Activated naive CD8-positive, alpha-beta T cell (primary cell): ENCODE data around the gene RPL13A.
"Not testable (repeated sequence)": the region's sequence is repeated elsewhere in the genome, so short reads cannot be mapped to it uniquely, and the experiment has no call there.

ENCODE experiments used
- H3K27ac Mint-ChIP-seq: one replicate; pipeline ENCODE4 v1.8.0; 2021; ENCODE audit warnings: mixed read lengths
- H3K27me3 Mint-ChIP-seq: one replicate; pipeline ENCODE4 v1.8.0; 2021; ENCODE audit warnings: mixed read lengths
- H3K36me3 Mint-ChIP-seq: one replicate; pipeline ENCODE4 v1.8.0; 2021; ENCODE audit warnings: mixed read lengths
- H3K4me1 Mint-ChIP-seq: one replicate; pipeline ENCODE4 v1.8.0; 2021; ENCODE audit warnings: low read depth, mixed read lengths
- H3K4me3 Mint-ChIP-seq: one replicate; pipeline ENCODE4 v1.8.0; 2021; ENCODE audit warnings: mild to moderate bottlenecking, mixed read lengths
- H3K9me3 Mint-ChIP-seq: one replicate; pipeline ENCODE4 v1.8.0; 2021; ENCODE audit warnings: low read depth, mixed read lengths

RPL13A gene

DNA sequence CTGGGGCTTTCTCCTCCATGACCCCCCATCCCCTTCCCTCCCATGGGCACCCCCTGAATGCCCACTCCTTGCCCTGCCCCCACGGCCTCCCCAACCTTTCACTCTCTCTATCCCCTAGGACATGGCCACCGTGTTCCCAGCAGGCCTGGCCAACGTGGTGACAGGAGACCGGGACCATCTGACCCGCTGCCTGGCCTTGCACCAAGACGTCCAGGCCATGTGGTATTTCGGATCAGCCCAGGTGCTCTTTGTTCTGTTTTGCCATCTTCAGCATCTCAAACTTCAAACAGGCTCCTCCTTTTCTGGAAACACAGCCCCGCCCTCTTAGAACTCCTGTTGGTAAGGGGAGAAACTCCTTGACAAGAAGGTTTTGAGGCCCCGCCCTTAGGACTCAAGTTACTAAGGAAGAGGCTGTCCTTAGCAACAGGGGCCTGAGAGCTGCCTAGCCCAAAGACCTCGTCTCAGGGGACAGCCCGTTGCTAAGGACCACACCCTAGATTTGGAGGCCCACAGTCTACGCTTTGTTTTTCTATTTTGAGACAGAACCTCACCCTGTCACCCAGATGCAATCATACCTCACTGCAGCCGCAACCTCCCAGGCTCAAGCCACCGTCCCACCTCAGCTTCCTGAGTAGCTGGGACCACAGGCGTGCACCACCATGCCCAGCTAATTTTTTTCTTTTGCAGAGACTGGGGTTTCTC is 18.5 kb upstream of the RPL13A start:
- Mint-ChIP-seq H3K4me1 (peaks cover 45% of the 10 kb centered on the region), H3K36me3 (peaks cover 4% of the 10 kb centered on the region), H3K4me3 (peak overlapping the region; percentile 70), H3K27me3 (no peaks in the 10 kb centered on the region), H3K9me3 (no peaks in the 10 kb centered on the region), H3K27ac (peak overlapping the region; percentile 90)

DNA sequence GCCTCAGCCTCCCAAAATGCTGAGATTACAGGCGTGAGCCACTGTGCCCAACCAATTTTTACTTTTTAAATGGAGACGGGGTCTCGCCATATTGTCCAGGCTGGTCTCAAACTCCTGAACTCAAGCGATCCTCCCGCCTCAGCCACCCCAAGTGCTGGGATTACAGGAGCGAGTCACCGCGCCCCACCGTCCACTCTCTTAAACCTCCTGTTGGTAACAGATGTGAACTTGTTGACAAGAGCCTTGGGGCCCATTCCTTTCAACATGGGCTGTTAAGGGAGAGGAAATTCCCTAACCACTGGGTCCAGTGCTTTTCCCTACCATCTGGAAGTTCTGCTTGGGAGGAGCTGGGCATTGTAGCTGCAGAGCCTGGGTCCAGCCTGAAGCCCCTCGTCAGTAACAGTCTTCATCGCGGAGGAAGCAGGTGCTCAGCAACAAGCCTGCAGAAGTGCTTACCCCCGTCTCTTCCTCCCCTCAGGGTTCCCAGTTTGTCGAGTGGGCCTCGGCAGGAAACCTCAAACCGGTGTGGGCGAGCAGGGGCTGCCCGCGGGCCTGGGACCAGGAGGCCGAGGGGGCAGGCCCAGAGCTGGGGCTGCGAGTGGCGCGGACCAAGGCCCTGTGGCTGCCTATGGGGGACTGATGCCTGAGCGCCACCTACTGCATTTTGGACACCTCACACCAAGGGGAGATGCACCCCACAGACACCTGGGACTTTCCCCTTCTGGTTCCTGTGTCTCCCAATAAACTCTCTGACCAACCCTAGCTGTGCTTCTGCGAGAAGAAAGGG is 17.4 kb upstream of the RPL13A start:
- no peaks in the 10 kb centered on the region for H3K27me3 Mint-ChIP-seq
- peaks cover 4% of the 10 kb centered on the region for H3K36me3 Mint-ChIP-seq
- H3K4me1 Mint-ChIP-seq = peaks cover 45% of the 10 kb centered on the region
- peak overlapping the region; percentile 83 for H3K27ac Mint-ChIP-seq
- peak overlapping the region; percentile 49 for H3K4me3 Mint-ChIP-seq
- H3K9me3 Mint-ChIP-seq = no peaks in the 10 kb centered on the region

DNA sequence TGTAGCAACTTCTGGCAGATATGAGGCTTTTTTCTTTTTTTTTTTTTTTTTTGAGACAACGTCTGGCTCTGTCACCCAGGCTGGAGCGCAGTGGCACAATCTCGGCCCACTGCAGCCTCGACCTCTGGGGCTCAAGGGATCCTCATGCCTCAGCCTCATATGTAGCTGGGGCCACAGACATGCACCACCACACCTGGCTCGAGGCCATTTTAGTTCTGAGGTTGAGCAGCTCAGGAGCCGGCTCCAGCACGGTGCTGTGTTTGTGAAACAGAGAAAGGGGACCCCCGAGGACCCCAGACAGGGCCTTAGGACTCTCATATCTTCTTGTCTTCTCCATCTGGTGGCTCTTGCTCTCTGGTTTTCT is 16.8 kb upstream of the RPL13A start:
- Mint-ChIP-seq H3K27ac (peak overlapping the region; percentile 83), H3K4me3 (peak overlapping the region; percentile 49), H3K36me3 (peaks cover 4% of the 10 kb centered on the region), H3K9me3 (no peaks in the 10 kb centered on the region), H3K27me3 (no peaks in the 10 kb centered on the region), H3K4me1 (peaks cover 49% of the 10 kb centered on the region)

DNA sequence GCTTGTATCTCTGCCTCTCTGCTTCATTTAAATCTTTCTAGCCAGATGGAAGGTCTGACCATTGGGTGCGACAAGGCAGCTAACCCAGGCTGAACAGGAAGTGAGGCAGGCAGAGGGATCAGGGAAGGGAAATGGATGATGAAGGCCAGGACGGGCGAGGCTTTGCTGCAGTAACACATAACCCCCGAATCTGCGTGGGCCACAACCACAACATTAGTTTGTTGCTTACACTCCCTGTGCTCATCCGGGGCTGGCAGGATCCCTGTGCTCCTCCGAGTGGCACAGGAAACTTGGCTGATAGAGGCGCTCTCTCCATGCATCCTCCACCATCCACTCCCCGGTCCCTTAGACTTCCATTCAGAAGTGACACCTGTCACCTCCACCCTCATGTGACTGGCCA is 14.5 kb upstream of the RPL13A start:
- peaks cover 60% of the 10 kb centered on the region for H3K4me1 Mint-ChIP-seq
- peaks cover 6% of the 10 kb centered on the region for H3K36me3 Mint-ChIP-seq
- H3K27me3 Mint-ChIP-seq = no peaks in the 10 kb centered on the region
- H3K27ac Mint-ChIP-seq = peak overlapping the region; percentile 88
- H3K9me3 Mint-ChIP-seq = no peaks in the 10 kb centered on the region
- H3K4me3 Mint-ChIP-seq = peak overlapping the region; percentile 94

DNA sequence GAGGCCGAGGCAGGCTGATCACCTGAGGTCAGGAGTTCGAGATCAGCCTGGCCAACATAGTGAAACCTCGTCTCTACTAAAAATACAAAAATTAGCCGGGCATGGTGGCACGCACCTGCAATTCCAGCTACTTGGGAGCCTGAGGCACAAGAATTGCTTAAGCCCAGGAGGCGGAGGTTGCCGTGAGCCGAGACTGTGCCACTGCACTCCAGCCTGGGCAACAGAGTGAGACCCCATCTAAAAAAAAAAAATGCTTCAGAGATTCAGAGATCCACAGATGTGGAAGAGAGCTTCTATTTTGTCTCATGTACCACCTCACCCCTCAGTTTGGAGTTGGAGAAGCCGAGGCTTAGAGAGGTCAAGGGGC is 13.9 kb upstream of the RPL13A start:
- Mint-ChIP-seq H3K4me1 (peaks cover 58% of the 10 kb centered on the region), H3K4me3 (peak overlapping the region; percentile 94), H3K27ac (peak overlapping the region; percentile 88)
- not testable (repeated sequence) for H3K36me3 Mint-ChIP-seq, H3K9me3 Mint-ChIP-seq, H3K27me3 Mint-ChIP-seq

DNA sequence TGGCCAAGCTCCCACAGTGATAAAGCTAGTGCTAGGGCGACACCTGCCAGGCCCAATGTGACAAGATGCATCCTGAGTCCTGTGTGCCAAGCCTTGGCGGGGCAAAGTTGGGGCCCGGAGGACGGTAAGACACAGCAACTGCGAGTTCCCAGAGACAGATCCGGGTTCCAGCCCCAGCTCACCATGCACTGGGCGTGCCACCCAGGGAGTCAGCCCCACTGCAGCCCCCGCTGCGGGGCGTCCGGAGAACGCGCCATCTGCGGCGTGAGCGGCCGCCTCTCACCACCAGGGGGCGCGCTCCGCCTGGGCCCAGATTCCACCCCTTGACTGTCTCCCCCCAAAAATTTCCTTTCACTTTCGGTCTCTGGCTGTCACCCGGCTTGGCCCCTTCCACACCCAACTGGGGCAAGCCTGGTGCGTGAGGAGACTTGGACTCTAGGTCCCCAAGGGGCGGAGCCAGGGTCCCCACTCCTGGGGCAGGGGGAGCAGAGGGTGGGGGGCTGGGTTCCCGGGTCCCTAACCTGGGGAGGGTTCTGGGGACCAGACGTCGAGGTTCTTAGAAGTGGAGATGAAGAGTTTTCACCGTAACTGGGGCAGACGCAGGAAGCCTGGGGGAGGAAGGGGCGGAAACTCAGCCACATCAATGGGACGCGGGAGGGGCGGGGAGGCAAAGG is 13.4 kb upstream of the RPL13A start, which contains the start of gene FLT3LG:
FLT3LG (plus strand) TSS at position 348 of the 674 bp plus-strand sequence. CDS start 425 bp downstream, outside the sequence.
- Mint-ChIP-seq H3K27me3 (no peaks in the 10 kb centered on the region), H3K36me3 (peaks cover 3% of the 10 kb centered on the region), H3K4me3 (peak within 1 kb of the TSS; percentile 94), H3K9me3 (no peaks in the 10 kb centered on the region), H3K4me1 (peaks cover 56% of the 10 kb centered on the region), H3K27ac (peak within 1 kb of the TSS; percentile 88)

DNA sequence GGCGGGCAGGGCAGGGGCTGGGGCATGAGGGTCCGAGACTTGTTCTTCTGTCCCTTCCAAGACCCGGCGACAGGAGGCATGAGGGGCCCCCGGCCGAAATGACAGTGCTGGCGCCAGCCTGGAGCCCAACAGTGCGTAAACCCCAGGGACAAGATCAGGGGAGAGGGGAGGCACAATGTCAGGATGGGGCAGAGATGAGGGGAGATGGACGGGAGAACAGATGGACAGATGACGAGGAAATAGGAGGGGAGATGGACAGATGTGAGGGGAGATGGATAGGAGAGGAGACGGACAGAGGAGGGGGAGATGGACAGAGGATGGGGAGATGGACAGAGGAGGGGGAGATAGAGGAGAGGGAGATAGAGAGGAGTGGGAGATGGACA is 12.9 kb upstream of the RPL13A start:
- Mint-ChIP-seq H3K4me1 (peaks cover 52% of the 10 kb centered on the region), H3K27me3 (no peaks in the 10 kb centered on the region), H3K4me3 (peak overlapping the region; percentile 94), H3K9me3 (no peaks in the 10 kb centered on the region), H3K36me3 (peaks cover 3% of the 10 kb centered on the region), H3K27ac (peak overlapping the region; percentile 86)

DNA sequence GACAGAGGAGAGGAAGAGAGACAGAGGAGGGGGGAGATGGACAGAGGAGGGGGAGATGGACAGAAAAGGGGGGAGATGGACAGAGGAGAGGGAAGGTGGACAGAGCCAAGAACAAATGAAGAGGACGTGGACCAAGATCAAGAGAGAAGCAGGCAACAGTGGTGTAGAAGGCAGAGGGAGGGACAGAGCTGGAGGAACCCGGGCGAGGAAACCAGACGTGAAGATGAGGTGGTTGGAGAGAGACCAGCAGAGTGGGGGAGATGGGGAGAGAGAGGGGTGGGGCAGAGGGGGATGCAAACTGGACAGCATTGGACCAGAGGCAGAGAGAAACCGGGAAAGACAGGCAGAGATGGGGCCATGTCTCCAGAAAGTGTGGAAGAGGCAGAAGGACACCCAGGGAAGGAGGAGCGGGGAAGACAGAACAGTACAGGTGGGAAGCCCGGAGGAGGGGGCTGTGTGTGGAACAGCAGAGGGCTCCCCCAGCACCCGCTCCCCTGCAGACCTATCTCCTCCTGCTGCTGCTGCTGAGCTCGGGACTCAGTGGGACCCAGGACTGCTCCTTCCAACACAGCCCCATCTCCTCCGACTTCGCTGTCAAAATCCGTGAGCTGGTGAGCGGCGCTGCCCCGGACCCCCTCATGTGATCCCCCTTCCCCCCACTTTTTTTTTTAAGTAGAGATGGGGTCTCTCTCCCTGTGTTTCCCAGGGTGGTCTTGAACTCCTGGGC is 12.1 kb upstream of the RPL13A start:
- Mint-ChIP-seq H3K27me3 (no peaks in the 10 kb centered on the region), H3K36me3 (peaks cover 3% of the 10 kb centered on the region), H3K4me1 (peaks cover 48% of the 10 kb centered on the region), H3K4me3 (peak overlapping the region; percentile 94), H3K27ac (peak overlapping the region; percentile 96), H3K9me3 (no peaks in the 10 kb centered on the region)

DNA sequence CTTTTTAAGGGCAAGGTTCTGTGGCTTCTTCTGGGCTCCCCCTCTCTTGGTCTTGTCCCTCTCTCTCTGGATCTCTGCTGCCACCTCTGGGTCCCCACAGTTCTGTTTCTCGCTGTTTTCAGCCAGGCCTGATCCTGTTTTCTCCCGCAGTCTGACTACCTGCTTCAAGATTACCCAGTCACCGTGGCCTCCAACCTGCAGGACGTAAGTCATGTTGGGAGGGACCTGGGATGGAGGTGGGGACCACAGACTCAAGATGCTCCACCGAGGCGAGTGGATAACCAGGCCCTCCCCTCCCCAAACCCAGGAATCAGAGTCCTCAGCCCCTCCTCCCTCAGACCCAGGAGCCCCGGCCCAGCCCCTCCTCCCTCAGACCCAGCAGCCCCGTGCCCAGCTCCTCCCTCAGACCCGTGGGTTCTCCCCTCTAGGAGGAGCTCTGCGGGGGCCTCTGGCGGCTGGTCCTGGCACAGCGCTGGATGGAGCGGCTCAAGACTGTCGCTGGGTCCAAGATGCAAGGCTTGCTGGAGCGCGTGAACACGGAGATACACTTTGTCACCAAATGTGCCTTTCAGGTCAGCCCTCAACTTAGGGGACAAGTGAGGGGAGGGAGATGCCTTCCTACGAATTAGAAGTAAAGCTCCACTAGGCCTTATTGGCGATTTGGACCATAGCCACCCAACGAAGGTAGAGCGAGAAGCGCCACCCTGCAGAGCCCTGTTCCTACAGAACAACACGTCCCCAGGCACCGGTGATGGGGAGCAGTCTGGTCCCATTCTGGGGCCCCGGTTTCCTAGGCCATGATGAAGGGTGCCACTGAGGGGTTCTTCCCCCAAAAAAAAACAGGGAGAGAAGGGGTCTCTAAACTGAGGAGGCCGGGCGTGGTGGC is 11.2 kb upstream of the RPL13A start:
- H3K9me3 Mint-ChIP-seq = no peaks in the 10 kb centered on the region
- H3K36me3 Mint-ChIP-seq = peaks cover 3% of the 10 kb centered on the region
- peak overlapping the region; percentile 94 for H3K4me3 Mint-ChIP-seq
- peak overlapping the region; percentile 96 for H3K27ac Mint-ChIP-seq
- peaks cover 44% of the 10 kb centered on the region for H3K4me1 Mint-ChIP-seq
- no peaks in the 10 kb centered on the region for H3K27me3 Mint-ChIP-seq

DNA sequence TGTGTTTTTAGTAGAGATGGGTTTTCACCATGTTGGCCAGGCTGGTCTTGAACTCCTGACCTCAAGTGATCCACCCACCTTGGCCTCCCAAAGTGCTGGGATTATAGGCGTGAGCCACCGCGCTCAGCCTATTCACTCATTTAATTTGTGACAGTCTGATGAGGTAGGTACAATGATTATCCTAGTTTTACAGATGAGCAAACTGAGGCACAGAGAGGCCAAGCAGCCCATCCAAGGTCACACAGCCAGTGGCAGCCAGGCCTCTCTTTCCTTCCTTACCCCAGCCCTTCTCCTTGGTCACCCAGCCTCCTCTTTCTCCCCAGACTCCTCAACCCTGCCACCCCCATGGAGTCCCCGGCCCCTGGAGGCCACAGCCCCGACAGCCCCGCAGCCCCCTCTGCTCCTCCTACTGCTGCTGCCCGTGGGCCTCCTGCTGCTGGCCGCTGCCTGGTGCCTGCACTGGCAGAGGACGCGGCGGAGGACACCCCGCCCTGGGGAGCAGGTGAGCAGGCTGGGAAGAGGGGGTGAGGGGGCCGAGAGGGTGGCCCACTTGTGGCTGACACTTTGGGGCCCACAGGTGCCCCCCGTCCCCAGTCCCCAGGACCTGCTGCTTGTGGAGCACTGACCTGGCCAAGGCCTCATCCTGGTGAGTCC is 7.3 kb upstream of the RPL13A start:
- Mint-ChIP-seq H3K9me3 (no peaks in the 10 kb centered on the region), H3K36me3 (peaks cover 3% of the 10 kb centered on the region), H3K27ac (peak overlapping the region; percentile 75), H3K4me1 (peaks cover 33% of the 10 kb centered on the region), H3K27me3 (no peaks in the 10 kb centered on the region), H3K4me3 (peak overlapping the region; percentile 7)

DNA sequence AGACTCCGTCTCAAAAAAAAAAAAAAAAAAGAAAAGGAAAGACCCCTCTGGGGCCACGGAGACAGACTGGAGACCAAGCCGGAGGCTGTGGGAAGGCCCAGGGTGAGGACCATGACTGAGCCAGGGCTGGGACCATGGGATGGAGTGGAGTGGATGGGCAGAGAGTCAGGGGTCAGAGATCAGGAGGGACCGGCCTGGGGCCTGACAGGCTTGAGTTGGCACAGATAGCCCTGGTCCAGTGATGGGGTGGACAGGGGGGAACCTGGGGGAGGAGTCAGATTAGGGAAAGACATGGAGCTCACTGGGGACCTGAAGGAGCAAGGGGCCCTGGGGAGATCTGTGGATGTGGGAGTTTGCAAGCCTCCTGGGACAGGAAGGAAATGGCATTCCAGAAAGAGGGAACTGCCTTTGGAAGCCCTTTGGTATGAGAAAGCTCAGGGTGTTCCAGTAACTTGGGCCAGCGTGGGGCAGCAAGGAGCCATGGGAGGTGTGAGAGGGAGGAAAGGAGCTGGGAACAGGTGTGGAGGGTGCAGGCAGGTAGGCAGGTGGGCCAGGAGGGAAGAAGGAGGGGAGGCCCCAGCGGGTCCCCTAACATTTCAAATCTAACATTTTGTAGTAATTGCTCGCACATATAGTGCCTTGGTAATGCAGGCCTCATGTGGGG is 6.3 kb upstream of the RPL13A start:
- Mint-ChIP-seq H3K27me3 (no peaks in the 10 kb centered on the region), H3K36me3 (peaks cover 3% of the 10 kb centered on the region), H3K27ac (peak overlapping the region; percentile 72), H3K4me1 (peaks cover 27% of the 10 kb centered on the region), H3K9me3 (no peaks in the 10 kb centered on the region), H3K4me3 (no peak overlapping the region)

DNA sequence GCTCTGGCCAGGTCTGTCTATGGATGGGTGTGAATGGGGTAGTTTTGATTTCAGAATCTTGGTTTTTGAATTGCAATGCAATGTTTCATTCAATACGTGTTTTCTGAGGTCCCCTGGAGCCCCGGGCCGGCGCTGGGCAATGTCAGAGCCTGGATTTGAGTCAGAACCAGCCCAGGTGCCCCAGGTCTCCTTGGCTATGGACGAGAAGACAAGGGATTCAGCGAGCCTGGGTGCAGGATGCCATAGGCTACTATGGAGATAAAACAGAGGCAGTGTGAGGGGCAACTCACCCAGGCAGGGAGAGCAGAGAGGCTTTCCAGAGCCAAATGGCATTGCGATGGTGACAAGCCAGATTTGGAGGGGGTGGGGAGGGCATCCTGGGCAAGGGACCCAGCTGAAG is 1.2 kb upstream of the RPL13A start:
- H3K27me3 Mint-ChIP-seq = no peaks in the 10 kb centered on the region
- H3K4me1 Mint-ChIP-seq = peaks cover 32% of the 10 kb centered on the region
- peaks cover 24% of the 10 kb centered on the region for H3K36me3 Mint-ChIP-seq
- H3K4me3 Mint-ChIP-seq = peak overlapping the region; percentile 52
- H3K27ac Mint-ChIP-seq = peak overlapping the region; percentile 85
- no peaks in the 10 kb centered on the region for H3K9me3 Mint-ChIP-seq

DNA sequence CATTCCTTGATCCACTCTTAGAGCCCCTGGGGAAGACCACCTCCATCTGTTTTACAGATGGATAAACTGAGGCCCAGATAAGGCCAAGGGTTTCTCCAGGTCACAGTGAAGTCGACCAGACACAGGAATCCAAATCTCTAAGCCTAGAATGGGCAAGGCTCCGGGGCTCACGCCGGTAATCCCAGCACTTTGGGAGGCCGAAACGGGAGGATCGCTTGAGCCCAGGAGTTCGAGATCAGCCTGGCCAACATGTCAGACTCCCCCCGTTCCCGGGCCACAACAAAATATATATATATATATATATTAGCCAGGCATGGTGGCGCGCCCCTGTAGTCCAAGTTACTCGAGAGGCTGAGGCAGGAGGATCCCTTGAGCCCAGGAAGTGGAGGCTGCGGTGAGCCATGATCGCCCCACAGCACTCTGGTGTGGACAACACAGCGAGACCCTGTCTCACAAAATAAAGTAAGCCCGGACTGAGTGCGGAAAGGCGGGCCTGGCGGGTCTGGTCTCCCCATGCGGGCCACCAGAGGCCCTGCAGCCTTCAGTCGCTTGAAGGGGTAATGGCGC is 615 bp upstream of the RPL13A start:
- H3K4me3 Mint-ChIP-seq = peak overlapping the region; percentile 99
- peaks cover 30% of the 10 kb centered on the region for H3K4me1 Mint-ChIP-seq

More for the DNA sequence above, 615 bp upstream of the RPL13A start:
- Mint-ChIP-seq H3K9me3 (no peaks in the 10 kb centered on the region), H3K27me3 (no peaks in the 10 kb centered on the region), H3K36me3 (peaks cover 26% of the 10 kb centered on the region), H3K27ac (peak overlapping the region; percentile 100)
